Cardiac fibroblast (primary cell): Measurements from ENCODE around the gene COL4A4.
A peak's percentile ranks its signal among the peaks of the same experiment; 100 is the strongest.

Experiments
- DNase-seq, 2 donors: peaks; one replicate each; pipeline versions ENCODE4 v3.0.0 to v3.0.0-alpha.2; 2010; ENCODE audit warnings: low read depth in 2 of 2
- H3K4me3 ChIP-seq, 2 donors: replicated peaks in 1 of 2; 1 replicate in 1 of 2; 2 replicates in 1 of 2; pipeline ENCODE4 v1.5.1; 2011; ENCODE audit warnings: low read depth in 2 of 2, low read length in 2 of 2, mild to moderate bottlenecking in 2 of 2, moderate library complexity in 1 of 2
- TF ChIP-seq, protein P1 (sequence below): IDR thresholded peaks from one replicate; pipeline ENCODE4 v1.5.1; 2011; ENCODE audit warnings: low read depth, mild to moderate bottlenecking, low read length, inconsistent platforms

COL4A4 gene

DNA sequence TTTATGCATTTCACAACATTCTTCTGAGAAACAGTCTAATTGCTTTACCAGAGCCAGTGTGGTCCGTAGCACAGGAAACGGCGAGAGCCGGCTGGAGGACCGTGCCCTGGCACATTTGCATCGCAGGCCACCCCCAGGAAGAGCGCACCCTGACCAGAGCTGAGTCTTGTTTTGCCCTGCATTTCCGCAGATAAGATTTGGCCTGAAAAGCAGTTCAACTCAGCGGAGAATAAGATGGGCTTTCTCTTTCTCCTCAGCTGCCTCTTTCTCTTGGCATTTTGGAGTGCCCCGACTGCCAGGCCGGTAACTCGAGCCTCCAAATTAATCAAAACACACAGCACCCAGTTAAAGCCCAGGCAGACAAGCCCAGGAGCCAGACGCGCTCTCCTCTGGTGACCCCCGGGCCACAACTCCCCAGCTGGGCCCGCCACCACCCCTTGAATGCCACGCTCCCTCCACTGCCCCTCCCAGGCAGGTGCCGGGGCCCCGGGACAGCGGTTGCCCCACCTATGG is 464 bp downstream of the COL4A4 start:
- TF ChIP-seq, protein P1, sequence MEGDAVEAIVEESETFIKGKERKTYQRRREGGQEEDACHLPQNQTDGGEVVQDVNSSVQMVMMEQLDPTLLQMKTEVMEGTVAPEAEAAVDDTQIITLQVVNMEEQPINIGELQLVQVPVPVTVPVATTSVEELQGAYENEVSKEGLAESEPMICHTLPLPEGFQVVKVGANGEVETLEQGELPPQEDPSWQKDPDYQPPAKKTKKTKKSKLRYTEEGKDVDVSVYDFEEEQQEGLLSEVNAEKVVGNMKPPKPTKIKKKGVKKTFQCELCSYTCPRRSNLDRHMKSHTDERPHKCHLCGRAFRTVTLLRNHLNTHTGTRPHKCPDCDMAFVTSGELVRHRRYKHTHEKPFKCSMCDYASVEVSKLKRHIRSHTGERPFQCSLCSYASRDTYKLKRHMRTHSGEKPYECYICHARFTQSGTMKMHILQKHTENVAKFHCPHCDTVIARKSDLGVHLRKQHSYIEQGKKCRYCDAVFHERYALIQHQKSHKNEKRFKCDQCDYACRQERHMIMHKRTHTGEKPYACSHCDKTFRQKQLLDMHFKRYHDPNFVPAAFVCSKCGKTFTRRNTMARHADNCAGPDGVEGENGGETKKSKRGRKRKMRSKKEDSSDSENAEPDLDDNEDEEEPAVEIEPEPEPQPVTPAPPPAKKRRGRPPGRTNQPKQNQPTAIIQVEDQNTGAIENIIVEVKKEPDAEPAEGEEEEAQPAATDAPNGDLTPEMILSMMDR = no peak
- H3K4me3 ChIP-seq = peak overlapping the region; percentile 55 to 63
- peak in 1 of 2 donors; percentile 10 for DNase-seq

DNA sequence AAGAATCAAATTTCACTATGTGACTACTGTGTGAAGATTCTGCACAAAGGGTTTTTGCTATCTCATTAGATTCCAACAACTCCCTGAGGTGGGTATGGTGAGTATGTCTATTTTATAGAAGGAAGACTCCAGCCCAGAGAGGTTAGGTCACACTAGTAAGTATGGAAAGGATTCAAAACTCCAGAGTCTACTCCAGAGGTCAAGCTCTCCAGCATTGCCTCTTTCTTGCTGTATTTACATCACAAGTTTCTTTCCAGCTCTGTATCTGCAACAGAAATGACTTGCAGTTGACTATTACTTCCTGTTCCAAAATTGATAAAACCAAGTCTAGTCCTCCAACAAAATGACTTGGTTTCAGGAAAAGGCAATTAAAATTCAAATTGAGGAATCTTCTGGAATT is 2.1 kb downstream of the COL4A4 start:
- TF ChIP-seq, protein P1 = no peak
- DNase-seq = peak in 1 of 2 donors; percentile 31
- no peak overlapping the region for H3K4me3 ChIP-seq

DNA sequence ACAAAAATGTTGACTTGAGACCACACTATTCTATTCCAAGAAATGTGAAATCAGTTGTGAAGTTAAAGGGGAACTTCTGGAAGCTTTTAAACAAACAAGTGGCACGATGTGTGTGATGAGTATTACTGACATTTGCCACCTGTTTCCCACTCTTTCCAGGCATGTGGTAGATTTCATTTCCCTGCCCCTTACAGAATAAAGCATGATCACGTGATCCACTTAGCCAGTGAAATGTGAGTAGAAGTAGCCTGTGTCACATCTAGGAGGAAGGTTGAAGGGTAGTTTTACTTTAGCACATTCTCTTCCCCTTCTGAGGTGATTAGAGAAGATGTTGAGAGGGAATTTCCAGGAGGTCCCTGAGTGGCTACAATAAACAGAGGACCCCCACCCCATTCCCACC is 3.8 kb downstream of the COL4A4 start:
- DNase-seq = no peak
- no peak overlapping the region for H3K4me3 ChIP-seq
- TF ChIP-seq, protein P1 = no peak

DNA sequence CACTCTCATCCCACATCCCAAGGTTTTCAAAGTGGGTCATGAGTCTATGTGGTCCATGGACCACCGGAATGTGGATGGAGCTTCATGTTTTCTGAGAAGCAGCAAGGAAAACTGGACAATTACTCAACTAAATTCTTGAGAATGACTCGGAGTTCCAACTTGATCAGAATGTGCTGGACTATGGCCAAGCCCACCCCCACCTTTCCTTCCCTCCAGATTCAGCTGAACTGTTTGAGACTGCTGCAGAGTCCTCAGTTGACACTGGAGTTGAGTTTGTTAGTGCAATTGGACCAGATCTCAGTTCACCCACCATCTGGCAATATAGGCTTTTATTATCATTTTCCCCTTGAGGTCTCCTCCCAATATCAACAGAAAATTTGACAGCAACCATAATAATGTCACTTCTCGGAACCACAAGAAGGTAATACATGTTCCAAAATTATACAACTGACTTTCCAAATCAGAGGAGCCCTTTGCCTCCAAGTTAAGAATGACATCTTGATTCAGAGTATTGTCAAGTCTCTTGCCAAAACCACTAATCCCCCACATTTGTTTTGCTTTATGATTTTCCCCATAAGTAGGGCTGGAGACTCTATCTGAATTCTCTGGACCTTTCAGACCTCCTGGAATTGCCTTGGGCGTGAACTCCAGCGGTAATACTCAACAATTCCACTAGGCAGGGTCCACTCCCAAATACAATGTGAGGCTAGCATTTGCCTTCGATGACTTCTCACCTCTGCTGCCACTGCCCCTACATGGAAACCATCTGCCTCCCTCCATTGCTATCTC is 8.8 kb downstream of the COL4A4 start:
- TF ChIP-seq, protein P1 = no peak
- DNase-seq = peak; percentile 73 to 88
- no peak overlapping the region for H3K4me3 ChIP-seq

DNA sequence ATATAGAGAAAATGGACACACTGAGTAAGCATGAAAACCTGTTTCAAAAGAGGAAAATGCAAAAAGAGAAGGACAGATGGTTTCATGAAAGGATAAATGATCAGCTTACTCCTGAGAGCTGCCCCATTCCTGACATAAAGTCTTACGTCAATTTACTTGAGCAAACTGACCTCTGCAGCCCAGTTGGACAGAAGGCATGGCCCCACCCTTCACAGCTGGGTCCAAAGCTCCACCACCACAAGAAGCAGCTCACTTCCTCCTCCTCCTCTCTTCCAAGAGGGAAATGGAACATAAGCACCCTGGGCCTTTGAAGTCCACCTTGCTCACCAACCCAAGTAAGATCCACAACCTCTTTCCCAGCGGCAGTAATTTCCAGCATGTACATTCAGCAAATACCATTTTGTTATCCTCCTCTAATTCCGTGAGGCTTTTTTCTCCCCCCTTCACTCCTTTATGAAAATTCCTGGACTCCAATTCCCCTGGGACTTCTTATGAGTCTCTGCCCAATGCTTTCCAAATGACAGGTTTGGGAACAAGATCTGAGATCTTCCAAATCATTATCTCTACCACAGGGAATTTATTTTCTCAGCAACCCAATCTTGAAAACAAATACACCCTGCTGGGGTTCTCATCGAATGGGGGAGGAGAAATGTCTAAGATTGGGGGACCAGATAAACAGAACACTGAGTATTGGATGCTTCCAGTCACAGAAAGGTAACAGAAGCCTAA is 10.1 kb downstream of the COL4A4 start:
- TF ChIP-seq, protein P1 = no peak
- peak in 1 of 2 donors; percentile 80 for DNase-seq
- H3K4me3 ChIP-seq = no peak overlapping the region

DNA sequence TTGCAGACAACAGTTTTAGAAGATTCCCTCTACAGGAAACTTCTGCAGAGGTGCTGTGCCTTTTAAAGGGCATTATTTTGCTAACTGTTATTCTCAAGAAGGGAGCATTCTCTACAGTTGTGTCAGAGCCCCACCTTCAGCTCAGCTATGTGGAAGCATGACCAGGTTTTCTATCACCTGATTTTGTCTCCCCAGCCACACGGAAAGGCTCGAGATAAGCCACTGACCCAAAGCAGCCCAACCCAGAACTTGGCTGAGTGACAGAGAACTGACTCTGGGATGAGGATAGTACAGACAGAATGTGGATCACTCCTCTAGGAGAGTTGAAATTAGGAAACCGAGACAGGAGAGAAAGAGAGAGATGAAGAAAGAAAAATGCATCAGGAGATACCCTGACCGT is 10.7 kb downstream of the COL4A4 start:
- peak in 1 of 2 donors; percentile 53 for DNase-seq
- no peak overlapping the region for H3K4me3 ChIP-seq
- TF ChIP-seq, protein P1 = no peak
